Ovary (tissue), 3 donors: Measurements from ENCODE around the gene MRPS16.

ENCODE experiments used
- CTCF ChIP-seq, 3 donors: fragments of 450-650 bp in 2 of 3; fragments of 200-600 bp in 1 of 3; IDR thresholded peaks; one replicate each; pipeline versions ENCODE4 v1.5.1 to v1.8.0; 2016 to 2022; ENCODE audit warnings: antibody characterized with exemption in 3 of 3, mild to moderate bottlenecking in 1 of 3
- EP300 ChIP-seq: sonication (generic); formaldehyde crosslinking; IDR thresholded peaks from one replicate; pipeline ENCODE4 v1.6.1; 2017; ENCODE audit warnings: antibody characterized with exemption
- POLR2A ChIP-seq: fragments of 450-650 bp; IDR thresholded peaks from one replicate; pipeline ENCODE4 v1.6.1; 2017; ENCODE audit warnings: antibody characterized with exemption, mild to moderate bottlenecking, moderate library complexity
- donor health status: DM: no; HTN: no; CAD: no.

GRCh38 chr10:73281097-73281496 is 28.7 kb upstream of the MRPS16 start:
- no peak for TF ChIP-seq CTCF (IDR thresholded peaks at IDR 0.05)
- TF ChIP-seq POLR2A = no peak
- no peak for TF ChIP-seq EP300
